BLaER1 treated with 17β-estradiol and CSF1 and Interleukin-3, amounts not matched to agents 10 nM and 100 nM (cell line): ENCODE measurements around the gene DISC1.

Experiments
- H3K27ac ChIP-seq, 11 experiments: shearing (Covaris generic); formaldehyde crosslinking; 2 replicates each; pipeline ENCODE4 v1.8.1; 2022
- H3K27me3 ChIP-seq, 11 experiments: shearing (Covaris generic); formaldehyde crosslinking; 2 replicates each; pipeline ENCODE4 v1.8.1; 2022
- H3K36me3 ChIP-seq, 11 experiments: shearing (Covaris generic); formaldehyde crosslinking; 2 replicates each; pipeline ENCODE4 v1.8.1; 2022
- H3K4me1 ChIP-seq, 10 experiments: shearing (Covaris generic); formaldehyde crosslinking; 2 replicates each; pipeline ENCODE4 v1.8.1; 2022
- H3K4me2 ChIP-seq, 11 experiments: shearing (Covaris generic); formaldehyde crosslinking; 2 replicates each; pipeline ENCODE4 v1.8.1; 2022
- H3K4me3 ChIP-seq, 10 experiments: shearing (Covaris generic); formaldehyde crosslinking; 2 replicates each; pipeline ENCODE4 v1.8.1; 2022
- H3K9ac ChIP-seq, 11 experiments: shearing (Covaris generic); formaldehyde crosslinking; 2 replicates each; pipeline ENCODE4 v1.8.1; 2022
- H3K9me3 ChIP-seq, 11 experiments: shearing (Covaris generic); formaldehyde crosslinking; replicated peaks in 1 of 11; 2 replicates each; pipeline ENCODE4 v1.8.1; 2022
- H4K20me1 ChIP-seq, 11 experiments: shearing (Covaris generic); formaldehyde crosslinking; 2 replicates each; pipeline ENCODE4 v1.8.1; 2022
- Cebpa-rat ChIP-seq, 11 experiments: shearing (Covaris generic); IDR thresholded peaks; 2 replicates each; pipeline ENCODE4 v1.8.1; 2022

The DISC1 gene

GRCh38 chr1:231985296-231986023 is 358.9 kb downstream of the DISC1 start:
- no peaks in the 10 kb centered on the region for H3K27me3 ChIP-seq
- H3K4me3 ChIP-seq, result no peak overlapping the region
- H4K20me1 ChIP-seq, result no peaks in the 10 kb centered on the region
- no peak overlapping the region for H3K27ac ChIP-seq
- H3K4me2 ChIP-seq, result no peak overlapping the region
- H3K9ac ChIP-seq, result no peak overlapping the region
- no peaks in the 10 kb centered on the region for H3K4me1 ChIP-seq
- peaks cover 0 to 30% (median 0%) of the 10 kb centered on the region in 11 experiments; a peak in 2 of 22 replicates for H3K36me3 ChIP-seq
- no peak for TF ChIP-seq Cebpa-rat (IDR thresholded peaks at IDR 0.05)
- H3K9me3 ChIP-seq, result no peaks in the 10 kb centered on the region

- peaks cover 0 to 43% (median 0%) of the 10 kb centered on the region in 11 experiments; a peak in 4 of 22 replicates for H3K36me3 ChIP-seq
- no peaks in the 10 kb centered on the region for H3K27me3 ChIP-seq
- H3K27ac ChIP-seq, result no peak overlapping the region
- H3K9ac ChIP-seq, result no peak overlapping the region
- no peak overlapping the region for H3K4me2 ChIP-seq
- no peaks in the 10 kb centered on the region for H3K9me3 ChIP-seq
- no peaks in the 10 kb centered on the region for H4K20me1 ChIP-seq
- no peak for TF ChIP-seq Cebpa-rat (IDR thresholded peaks at IDR 0.05)
- H3K4me1 ChIP-seq, result no peaks in the 10 kb centered on the region
- H3K4me3 ChIP-seq, result no peak overlapping the region
Measured at GRCh38 chr1:231986631-231987336, 360.2 kb downstream of the DISC1 start.

- TF ChIP-seq Cebpa-rat (IDR thresholded peaks at IDR 0.05), result no peak
- no peak overlapping the region for H3K4me2 ChIP-seq
- H3K9me3 ChIP-seq, result no peaks in the 10 kb centered on the region
- peaks cover 0 to 43% (median 0%) of the 10 kb centered on the region in 11 experiments; a peak in 4 of 22 replicates for H3K36me3 ChIP-seq
- H3K4me3 ChIP-seq, result no peak overlapping the region
- H3K27ac ChIP-seq, result no peak overlapping the region
- H3K9ac ChIP-seq, result no peak overlapping the region
- no peaks in the 10 kb centered on the region for H3K4me1 ChIP-seq
- no peaks in the 10 kb centered on the region for H4K20me1 ChIP-seq
- no peaks in the 10 kb centered on the region for H3K27me3 ChIP-seq
Measured at GRCh38 chr1:231990388-231990787, 363.8 kb downstream of the DISC1 start.

- Histone ChIP-seq H3K4me2 (no peak overlapping the region), H3K9me3 (no peaks in the 10 kb centered on the region), H3K27ac (no peak overlapping the region), H3K4me3 (no peak overlapping the region), H3K36me3 (peaks cover 0 to 43% (median 0%) of the 10 kb centered on the region in 11 experiments; a peak in 4 of 22 replicates), H4K20me1 (no peaks in the 10 kb centered on the region), H3K9ac (no peak overlapping the region), H3K27me3 (no peaks in the 10 kb centered on the region), H3K4me1 (no peaks in the 10 kb centered on the region)
- TF ChIP-seq Cebpa-rat (IDR thresholded peaks at IDR 0.05), result no peak
Measured at GRCh38 chr1:231991231-231991630, 364.6 kb downstream of the DISC1 start.

GRCh38 chr1:231993968-231994455 is 367.4 kb downstream of the DISC1 start:
- TF ChIP-seq Cebpa-rat (IDR thresholded peaks at IDR 0.05), result no peak
- Histone ChIP-seq H3K27me3 (no peaks in the 10 kb centered on the region), H3K36me3 (peaks cover 0 to 41% (median 0%) of the 10 kb centered on the region in 11 experiments; a peak in 5 of 22 replicates), H3K9ac (no peak overlapping the region), H3K4me1 (no peaks in the 10 kb centered on the region), H3K4me3 (no peak overlapping the region), H4K20me1 (no peaks in the 10 kb centered on the region), H3K27ac (no peak overlapping the region), H3K4me2 (no peak overlapping the region), H3K9me3 (no peaks in the 10 kb centered on the region)

- H3K4me2 ChIP-seq, result no peak overlapping the region
- H3K4me3 ChIP-seq, result no peak overlapping the region
- no peak for TF ChIP-seq Cebpa-rat (IDR thresholded peaks at IDR 0.05)
- H3K27me3 ChIP-seq, result no peaks in the 10 kb centered on the region
- no peaks in the 10 kb centered on the region for H4K20me1 ChIP-seq
- H3K4me1 ChIP-seq, result no peaks in the 10 kb centered on the region
- H3K27ac ChIP-seq, result no peak overlapping the region
- H3K9me3 ChIP-seq, result no peaks in the 10 kb centered on the region
- peaks cover 0 to 24% (median 0%) of the 10 kb centered on the region in 11 experiments; a peak in 4 of 22 replicates for H3K36me3 ChIP-seq
- H3K9ac ChIP-seq, result no peak overlapping the region
Measured at GRCh38 chr1:231998791-231999190, 372.2 kb downstream of the DISC1 start.

GRCh38 chr1:232005300-232005699 is 378.7 kb downstream of the DISC1 start:
- TF ChIP-seq Cebpa-rat (IDR thresholded peaks at IDR 0.05), result no peak

GRCh38 chr1:232009741-232010140 is 383.2 kb downstream of the DISC1 start:
- no peak for TF ChIP-seq Cebpa-rat (IDR thresholded peaks at IDR 0.05)
- Histone ChIP-seq H3K27me3 (no peaks in the 10 kb centered on the region), H3K27ac (no peak overlapping the region), H4K20me1 (no peaks in the 10 kb centered on the region; a peak in 1 of 22 replicates), H3K4me2 (no peak overlapping the region), H3K9me3 (no peaks in the 10 kb centered on the region), H3K9ac (no peak overlapping the region), H3K4me3 (no peak overlapping the region), H3K4me1 (peaks cover 0 to 22% (median 4%) of the 10 kb centered on the region in 10 experiments; a peak in 8 of 20 replicates), H3K36me3 (peaks cover 0 to 55% (median 0%) of the 10 kb centered on the region in 11 experiments; a peak in 11 of 22 replicates)

More at GRCh38 chr1:232005300-232005699, 378.7 kb downstream of the DISC1 start:
- no peak overlapping the region for H3K4me2 ChIP-seq
- no peaks in the 10 kb centered on the region for H3K27me3 ChIP-seq
- peaks cover 0 to 21% (median 0%) of the 10 kb centered on the region in 11 experiments; a peak in 11 of 22 replicates for H3K36me3 ChIP-seq
- H3K27ac ChIP-seq, result no peak overlapping the region
- no peak overlapping the region for H3K9ac ChIP-seq
- no peaks in the 10 kb centered on the region for H4K20me1 ChIP-seq
- H3K4me3 ChIP-seq, result no peak overlapping the region
- H3K9me3 ChIP-seq, result no peaks in the 10 kb centered on the region
- H3K4me1 ChIP-seq, result no peaks in the 10 kb centered on the region

- Histone ChIP-seq H3K9ac (no peak overlapping the region), H3K27me3 (no peaks in the 10 kb centered on the region), H3K36me3 (peaks cover 0 to 69% (median 0%) of the 10 kb centered on the region in 11 experiments; a peak in 11 of 22 replicates), H3K4me3 (no peak overlapping the region), H3K4me2 (no peak overlapping the region), H3K27ac (no peak overlapping the region), H3K4me1 (peaks cover 0 to 22% (median 4%) of the 10 kb centered on the region in 10 experiments; a peak in 8 of 20 replicates), H3K9me3 (no peaks in the 10 kb centered on the region), H4K20me1 (no peaks in the 10 kb centered on the region; a peak in 1 of 22 replicates)
- TF ChIP-seq Cebpa-rat (IDR thresholded peaks at IDR 0.05), result no peak
Measured at GRCh38 chr1:232011961-232012360, 385.4 kb downstream of the DISC1 start.
